GM12873 (cell line): ENCODE data around the gene PPA1.

Experiments
- TF ChIP-seq, protein P1 (sequence below): IDR thresholded peaks from 2 replicates; pipeline ENCODE4 v1.5.1; 2012; ENCODE audit warnings: low read depth, mild to moderate bottlenecking, moderate library complexity, low read length, control low read depth; ENCODE audit not compliant: insufficient read depth; ENCODE audit errors: missing control alignments

Gene PPA1

DNA sequence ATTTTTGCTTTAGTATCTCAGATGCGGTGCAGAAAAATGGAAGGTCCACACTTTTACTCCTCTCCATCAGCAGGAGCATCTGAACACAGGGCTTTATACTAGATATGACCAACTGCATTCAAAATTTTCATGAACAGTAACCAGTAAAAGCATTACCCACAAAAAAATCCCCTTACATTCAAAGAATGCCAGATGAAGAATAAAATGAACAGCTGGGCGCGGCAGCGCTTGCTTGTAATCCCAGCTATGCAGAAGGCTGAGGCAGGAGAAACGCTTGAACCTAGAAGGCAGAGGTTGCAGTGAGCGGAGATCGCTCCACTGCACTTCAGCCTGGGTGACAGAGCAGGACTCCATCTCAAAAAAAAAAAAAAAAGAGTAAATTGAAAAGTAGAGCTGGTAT, 66.0 kb downstream of the PPA1 start:
- TF ChIP-seq, protein P1, sequence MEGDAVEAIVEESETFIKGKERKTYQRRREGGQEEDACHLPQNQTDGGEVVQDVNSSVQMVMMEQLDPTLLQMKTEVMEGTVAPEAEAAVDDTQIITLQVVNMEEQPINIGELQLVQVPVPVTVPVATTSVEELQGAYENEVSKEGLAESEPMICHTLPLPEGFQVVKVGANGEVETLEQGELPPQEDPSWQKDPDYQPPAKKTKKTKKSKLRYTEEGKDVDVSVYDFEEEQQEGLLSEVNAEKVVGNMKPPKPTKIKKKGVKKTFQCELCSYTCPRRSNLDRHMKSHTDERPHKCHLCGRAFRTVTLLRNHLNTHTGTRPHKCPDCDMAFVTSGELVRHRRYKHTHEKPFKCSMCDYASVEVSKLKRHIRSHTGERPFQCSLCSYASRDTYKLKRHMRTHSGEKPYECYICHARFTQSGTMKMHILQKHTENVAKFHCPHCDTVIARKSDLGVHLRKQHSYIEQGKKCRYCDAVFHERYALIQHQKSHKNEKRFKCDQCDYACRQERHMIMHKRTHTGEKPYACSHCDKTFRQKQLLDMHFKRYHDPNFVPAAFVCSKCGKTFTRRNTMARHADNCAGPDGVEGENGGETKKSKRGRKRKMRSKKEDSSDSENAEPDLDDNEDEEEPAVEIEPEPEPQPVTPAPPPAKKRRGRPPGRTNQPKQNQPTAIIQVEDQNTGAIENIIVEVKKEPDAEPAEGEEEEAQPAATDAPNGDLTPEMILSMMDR, result no peak

DNA sequence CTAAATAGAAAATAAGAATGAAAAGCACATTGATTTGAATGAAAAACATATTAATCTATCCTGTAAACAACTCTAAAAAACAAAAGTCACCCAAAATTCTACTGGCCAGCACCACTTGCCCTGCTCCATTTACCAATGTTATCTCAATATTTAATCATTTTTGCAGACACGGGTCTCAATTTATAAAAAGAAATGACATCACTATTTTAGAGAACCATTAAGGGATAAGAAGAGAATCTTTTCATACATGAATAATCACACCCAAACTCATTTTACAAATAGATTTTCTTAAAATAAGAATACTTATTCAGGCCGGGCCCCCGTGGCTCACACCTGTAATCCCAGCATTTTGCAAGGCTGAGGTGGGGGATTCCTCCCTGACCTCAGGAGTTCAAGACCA, 66.8 kb downstream of the PPA1 start:
- TF ChIP-seq, protein P1, result no peak

DNA sequence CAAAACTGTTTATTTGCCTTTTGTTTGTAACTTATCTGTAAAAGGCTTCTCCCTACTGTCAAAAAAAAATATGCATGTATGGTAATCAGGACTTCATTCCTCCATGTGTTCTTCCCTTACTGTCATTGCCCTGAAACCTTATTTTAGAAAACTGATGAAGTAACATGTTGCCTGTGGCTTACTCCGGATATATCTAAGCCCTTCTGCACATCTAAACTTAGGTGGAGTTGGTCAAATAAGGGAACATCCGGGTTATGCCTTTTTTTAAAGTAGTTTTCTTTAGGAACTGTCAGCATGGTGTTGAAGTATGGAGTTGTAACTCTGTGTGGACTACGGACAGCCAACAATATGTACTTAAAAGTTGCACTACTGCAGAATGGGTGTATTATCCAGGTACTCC, 69.1 kb downstream of the PPA1 start:
- TF ChIP-seq, protein P1, result no peak

DNA sequence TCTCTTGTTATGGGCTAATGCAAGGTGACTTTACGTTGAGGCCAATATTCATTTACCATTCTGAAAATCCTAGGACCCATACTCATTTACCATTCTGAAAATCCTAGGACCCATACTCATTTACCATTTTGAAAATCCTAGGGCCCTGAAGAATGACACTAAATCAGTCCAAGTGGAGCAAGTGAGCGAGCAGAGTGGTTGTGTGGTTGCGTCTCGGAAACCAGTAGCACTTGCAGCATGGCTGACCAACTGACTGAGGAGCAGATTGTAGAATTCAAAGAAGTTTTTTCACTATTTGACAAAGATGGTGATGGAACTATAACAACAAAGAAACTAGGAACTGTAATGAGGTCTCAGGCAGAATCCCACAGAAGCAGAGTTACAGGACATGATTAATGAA, 69.8 kb downstream of the PPA1 start:
- TF ChIP-seq, protein P1, result no peak

DNA sequence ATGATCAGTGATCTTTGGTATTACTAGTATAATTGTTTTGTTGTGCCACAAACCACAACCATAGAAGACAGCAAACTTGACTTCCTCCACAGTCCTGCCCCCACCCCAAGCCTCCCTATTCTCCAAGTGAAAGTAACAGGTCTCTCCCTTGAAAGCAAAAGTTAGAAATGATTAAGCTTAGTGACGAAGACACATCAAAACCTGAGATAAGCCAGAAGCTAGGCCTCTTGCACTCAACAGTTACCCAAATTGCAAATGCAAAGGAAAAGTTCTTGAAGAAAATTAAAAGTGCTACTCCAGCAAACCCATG, 70.4 kb downstream of the PPA1 start:
- TF ChIP-seq, protein P1, result no peak

DNA sequence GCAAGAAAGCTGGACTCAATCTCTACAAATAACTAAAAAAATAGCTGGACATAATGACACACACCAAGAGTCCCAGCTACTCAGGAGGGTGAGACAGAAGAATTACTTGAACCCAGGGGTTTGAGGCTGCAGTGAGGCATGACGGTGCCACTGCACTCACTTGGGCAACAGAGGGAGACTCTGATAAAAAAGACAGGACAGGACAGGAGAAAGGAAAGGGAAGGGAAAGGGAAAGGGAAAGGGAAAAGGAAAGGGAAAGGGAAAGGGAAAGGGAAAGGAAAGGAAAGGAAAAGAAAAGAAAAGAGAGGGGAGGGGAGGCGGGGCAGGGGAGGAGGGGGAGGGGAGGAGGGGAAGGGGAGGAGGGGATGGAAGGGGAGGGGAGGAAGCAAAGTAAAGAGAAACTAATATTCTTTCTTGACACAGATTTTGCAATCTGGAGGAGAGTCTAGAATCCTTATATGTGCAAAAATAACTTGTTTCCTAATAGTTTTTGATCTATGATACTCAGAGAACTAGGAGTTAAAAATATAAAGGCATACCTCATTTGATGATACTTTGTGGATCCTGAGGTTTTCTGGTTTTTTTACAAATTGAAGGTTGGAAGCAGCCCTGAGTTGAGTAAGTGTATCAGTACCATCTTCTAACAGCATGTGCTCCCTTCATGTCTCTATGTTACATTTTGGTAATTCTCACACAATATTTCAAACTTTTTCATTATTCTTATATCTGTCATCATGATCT, 70.9 kb downstream of the PPA1 start:
- TF ChIP-seq, protein P1, result no peak

DNA sequence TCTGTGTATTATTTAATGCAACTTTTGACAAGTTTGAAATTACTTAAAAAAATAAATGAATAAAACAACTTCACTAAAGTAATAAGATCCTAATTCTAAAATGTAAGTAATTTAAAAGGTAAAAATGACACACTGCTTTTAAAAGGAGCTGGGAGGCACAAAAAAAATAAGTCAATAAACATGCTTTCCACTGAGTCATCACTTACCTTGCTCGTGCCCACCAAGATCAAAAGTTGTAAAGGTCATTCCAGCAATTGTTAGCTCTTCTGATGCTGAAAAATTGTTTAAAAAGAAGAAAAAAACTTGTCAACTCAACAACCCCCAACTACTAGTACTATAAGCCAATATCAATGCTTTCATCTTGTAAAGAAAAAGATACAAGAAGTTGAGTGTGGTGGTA, 72.4 kb downstream of the PPA1 start:
- TF ChIP-seq, protein P1, result no peak

DNA sequence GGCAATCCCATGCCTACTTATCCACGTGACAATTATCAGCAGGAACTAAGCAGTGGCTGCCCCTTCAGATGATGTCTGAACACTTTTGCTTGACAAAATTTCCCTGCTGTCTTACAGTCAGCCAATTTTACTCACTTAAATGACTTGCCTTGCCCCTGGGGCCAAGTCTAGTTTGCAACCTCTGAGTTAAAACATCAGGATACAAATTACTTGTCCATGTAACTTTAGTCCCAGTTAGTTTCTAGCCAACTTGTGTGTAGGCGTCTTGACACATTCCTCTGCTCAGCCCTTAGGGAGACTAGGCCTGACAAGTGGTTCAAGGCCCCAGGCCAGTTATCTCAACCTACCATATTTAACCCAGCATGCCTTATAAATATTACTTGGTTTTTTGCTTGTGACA, 75.1 kb downstream of the PPA1 start:
- TF ChIP-seq, protein P1, result no peak
